ENCODE results near the gene GLA. TPM values are rescaled to one million over a fixed set of nuclear protein-coding genes. Genes with fewer than 3 reads are reported as not detected.

The GLA gene
- total RNA-seq (2021; fragmentation: NEBNext Ultra II Directional; extraction: Animal tissue kit (Norgen Biotek cat#: 25700)) (39.2 and 47.3 TPM in 2 replicates), polyA plus RNA-seq (2011; rRNA removed) (21.9 and 33.6 TPM in 2 replicates), polyA minus RNA-seq (2011; rRNA and poly(A)+ RNA removed) (21.6 and 22.4 TPM in 2 replicates)
- polyA plus RNA-seq (2011; cell fraction: cytosol; rRNA removed), result 39.1 TPM
- 30.4 TPM for polyA plus RNA-seq (2011; cell fraction: nucleus; rRNA removed)
- polyA plus RNA-seq (2012, experiment 1 of 2), result 43.7 to 47.0 TPM (median 45.8 TPM) in 4 replicates
- polyA plus RNA-seq (2012, experiment 2 of 2), result 35.0 TPM
- 81.2 TPM for polyA plus RNA-seq (2013, experiment 1 of 2)
- polyA plus RNA-seq (2013, experiment 2 of 2), result 83.5 TPM
- 15.0 TPM for polyA minus RNA-seq (2011; cell fraction: cytosol; rRNA and poly(A)+ RNA removed)
- 13.7 TPM for polyA minus RNA-seq (2011; cell fraction: nucleus; rRNA and poly(A)+ RNA removed)
- long read RNA-seq, experiment 1, transcript GLA-204 (3 exons, 793 nt), result minor isoform, 6 of 48 reads
- long read RNA-seq, experiment 1, transcript GLA-201 (7 exons, 1,318 nt), result major isoform, 24 of 48 reads
- long read RNA-seq, experiment 1, partial matches to known transcripts, result 11 of 48 reads
- long read RNA-seq, experiment 1, other reads (novel, unspliced or antisense), result 4 of 48 reads
- long read RNA-seq, experiment 2, transcript GLA-204 (3 exons, 793 nt), result minor isoform, 10 of 85 reads
- long read RNA-seq, experiment 2, transcript GLA-201 (7 exons, 1,318 nt), result major isoform, 70 of 85 reads
- long read RNA-seq, experiment 2, partial matches to known transcripts, result 2 of 85 reads
- long read RNA-seq, experiment 2, other reads (novel, unspliced or antisense), result 2 of 85 reads

DNA sequence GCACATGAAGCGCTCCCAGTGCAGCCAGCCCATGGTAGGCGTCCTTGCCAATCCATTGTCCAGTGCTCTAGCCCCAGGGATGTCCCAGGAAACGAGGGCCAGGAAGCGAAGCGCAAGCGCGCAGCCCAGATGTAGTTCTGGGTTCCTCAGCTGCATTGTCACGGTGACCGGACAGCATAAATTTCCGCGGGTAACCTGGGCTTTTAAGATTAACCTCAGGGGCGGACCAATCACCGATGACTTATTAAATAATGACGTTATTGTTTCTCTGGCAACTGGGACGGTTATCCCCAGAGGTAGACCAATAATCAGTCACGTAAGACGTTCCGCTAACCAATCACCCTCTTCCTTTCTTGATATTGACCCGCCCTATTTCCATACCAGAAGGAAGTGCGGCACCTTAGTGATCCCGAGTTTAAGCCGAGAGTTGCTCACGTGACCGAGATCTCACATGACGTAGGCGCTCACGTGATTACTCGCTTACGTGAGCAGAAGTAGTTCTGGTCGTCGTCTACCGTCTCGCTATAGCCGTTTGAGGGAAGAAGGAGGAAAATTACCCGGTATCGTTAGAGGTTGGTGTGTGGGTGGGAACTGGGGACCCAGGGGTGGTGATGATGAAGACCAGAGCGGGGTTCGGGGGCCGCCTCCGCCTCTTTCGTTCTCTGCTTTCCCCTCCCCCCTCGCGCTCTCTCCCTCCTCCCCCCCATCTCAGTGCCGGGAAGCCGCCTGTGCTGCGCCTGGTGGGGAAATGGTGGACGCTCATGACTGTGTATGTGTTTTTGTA is at the start of gene GLA, which contains the start of gene HNRNPH2:
TSS of gene GLA (minus strand) at position 178 of the 784 bp plus-strand sequence. CDS start at position 156, 22 bp downstream.
TSS of gene HNRNPH2 (plus strand) at position 475 of the 784 bp plus-strand sequence. CDS start 3,767 bp downstream, outside the sequence.
- Histone ChIP-seq H2AFZ (ENCODE audit: low read length) (0 out of 2 replicates have a peak within 1 kb of the TSS, but pooled peaks have one; percentile 41), H3K9me3 (ENCODE audit: insufficient read depth in 2 of 2, low read depth in 1 of 2, low read length in 1 of 2) (no peaks in the 10 kb centered on the region), H4K91ac (replicated peaks; ENCODE audit: insufficient read length, low read length) (no peak within 1 kb of the TSS), H3K79me1 (ENCODE audit: low read depth, low read length) (no peaks in the 10 kb centered on the region), H3K4me1 (replicated peaks in 1 of 4; ENCODE audit: control insufficient read depth in 3 of 4, insufficient read depth in 4 of 4, low read length in 3 of 4) (no peaks in the 10 kb centered on the region; a peak in 1 of 7 replicates), H3K4me3 (ENCODE audit: extremely low read depth in 1 of 4, insufficient read depth in 2 of 4, low read depth in 3 of 4, low read length in 4 of 4) (peak within 1 kb of the TSS; percentile 87 to 98 (median 92)), H3K23me2 (ENCODE audit: low read depth, low read length) (peaks cover 4% of the 10 kb centered on the region; the same call in 1 of the 2 replicates), H2BK15ac (ENCODE audit: low read length) (no peak within 1 kb of the TSS), H3K79me2 (ENCODE audit: control insufficient read depth in 1 of 2, insufficient read depth in 2 of 2, low read length in 2 of 2) (peaks cover 5 to 62% of the 10 kb centered on the region in 2 experiments), H3K27ac (ENCODE audit: low read depth, low read length) (peak within 1 kb of the TSS; percentile 98), H4K5ac (ENCODE audit: insufficient read length, low read depth, low read length) (peak within 1 kb of the TSS; percentile 83), H2AK5ac (ENCODE audit: low read depth, low read length) (no peak within 1 kb of the TSS), H3K18ac (ENCODE audit: extremely low read depth, low read length) (no peak within 1 kb of the TSS; the same call in none of the 2 replicates), H3K36me3 (ENCODE audit: control insufficient read depth in 2 of 4, insufficient read depth in 4 of 4, low read length in 3 of 4) (peaks cover 0 to 12% (median 6%) of the 10 kb centered on the region in 4 experiments; a peak in 5 of 8 replicates), H4K20me1 (replicated peaks in 1 of 2; ENCODE audit: control insufficient read depth in 1 of 2, insufficient read depth in 2 of 2, low read length in 2 of 2) (peaks cover 0 to 2% of the 10 kb centered on the region in 2 experiments), H2BK120ac (replicated peaks; ENCODE audit: low read depth, low read length) (no peak within 1 kb of the TSS), H3K9ac (replicated peaks in 1 of 4; ENCODE audit: extremely low read depth in 1 of 4, low read depth in 3 of 4, low read length in 3 of 4) (peak within 1 kb of the TSS; percentile 69 to 99 (median 93)), H3K4me2 (ENCODE audit: insufficient read depth in 1 of 2, low read depth in 2 of 2, low read length in 2 of 2) (peak within 1 kb of the TSS; percentile 67 to 72), H3K56ac (replicated peaks; ENCODE audit: insufficient read length, low read depth, low read length) (peak within 1 kb of the TSS; percentile 46), H4K8ac (ENCODE audit: extremely low read depth, insufficient read depth, low read length) (peak within 1 kb of the TSS; percentile 94; the same call in 1 of the 2 replicates), H2BK20ac (ENCODE audit: low read length) (no peak within 1 kb of the TSS), H3K4ac (replicated peaks; ENCODE audit: insufficient read length, low read depth, low read length) (no peak within 1 kb of the TSS), H3K23ac (ENCODE audit: insufficient read length) (no peak within 1 kb of the TSS), H2BK5ac (ENCODE audit: low read depth, low read length) (peak within 1 kb of the TSS; percentile 90; the same call in 1 of the 2 replicates), H3K27me3 (replicated peaks in 1 of 4; ENCODE audit: control insufficient read depth in 3 of 4, extremely low read depth in 1 of 4, insufficient read depth in 3 of 4, low read length in 3 of 4) (no peaks in the 10 kb centered on the region), H3K14ac (ENCODE audit: insufficient read length) (no peak within 1 kb of the TSS), H2BK12ac (ENCODE audit: low read depth, low read length) (peak within 1 kb of the TSS; percentile 60; the same call in 1 of the 2 replicates)
- DNase-seq (ENCODE audit: low read depth in 1 of 2, low spot score in 2 of 2) (peak; percentile 77 to 80), FAIRE-seq (peak; percentile 99)
- ChIA-PET POLR2A (ENCODE audit: partially characterized antibody) (interaction anchor here (0.7 to 1.3 kb wide), 4 partner anchors 8 to 17 kb away, joined by 3 to 13 read pairs (median 8); partner anchors contain the start of gene RPL36A), CTCF (ENCODE audit: partially characterized antibody) (interaction anchor here (1.8 kb wide), 1 partner anchor 17 kb away, joined by 7 read pairs; the partner anchor contains the start of gene RPL36A)
- 1% methylated on average over 27 of the region's 47 CpGs; no CpG with 5 or more reads in 1 of the 2 experiments for WGBS, 2 experiments (ENCODE audit: extremely low coverage in 1 of 2, insufficient coverage in 1 of 2, insufficient read length in 1 of 2, insufficient replicate concordance in 2 of 2, low coverage in 1 of 2, low lambda C conversion rate in 2 of 2, missing lambda C conversion rate in 1 of 2)
- peak; percentile 13 to 59; a peak in 1 of 4 replicates for TF ChIP-seq SIN3A (conservative IDR thresholded peaks at IDR 0.05 in 1 of 2, IDR thresholded peaks at IDR 0.05 in 1 of 2; ENCODE audit: low read depth in 1 of 2, low read length in 2 of 2)
- peak; percentile 69; the same call in 1 of the 2 replicates for TF ChIP-seq RFX5 (IDR thresholded peaks at IDR 0.05; ENCODE audit: borderline replicate concordance, low read depth, low read length)
- TF ChIP-seq TCF12 (IDR thresholded peaks at IDR 0.05; ENCODE audit: low read depth, low read length), result no peak
- TF ChIP-seq SIRT6 (IDR thresholded peaks at IDR 0.05; ENCODE audit: low read length), result no peak
- TF ChIP-seq TAF1 (IDR thresholded peaks at IDR 0.05; ENCODE audit: low read depth, low read length), result peak; percentile 68
- TF ChIP-seq EZH2 (IDR thresholded peaks at IDR 0.05; ENCODE audit: low read depth, low read length, severe bottlenecking), result no peak
- no peak for TF ChIP-seq NRF1 (IDR thresholded peaks at IDR 0.05; ENCODE audit: low read depth, low read length)
- TF ChIP-seq SP1 (IDR thresholded peaks at IDR 0.05; ENCODE audit: low read depth, low read length), result peak; percentile 89
